Measurements from ENCODE around the gene BMP8B.
"Not testable (repeated sequence)": the region's sequence is repeated elsewhere in the genome, so short reads cannot be mapped to it uniquely, and the experiment has no call there.

Gene BMP8B

DNA sequence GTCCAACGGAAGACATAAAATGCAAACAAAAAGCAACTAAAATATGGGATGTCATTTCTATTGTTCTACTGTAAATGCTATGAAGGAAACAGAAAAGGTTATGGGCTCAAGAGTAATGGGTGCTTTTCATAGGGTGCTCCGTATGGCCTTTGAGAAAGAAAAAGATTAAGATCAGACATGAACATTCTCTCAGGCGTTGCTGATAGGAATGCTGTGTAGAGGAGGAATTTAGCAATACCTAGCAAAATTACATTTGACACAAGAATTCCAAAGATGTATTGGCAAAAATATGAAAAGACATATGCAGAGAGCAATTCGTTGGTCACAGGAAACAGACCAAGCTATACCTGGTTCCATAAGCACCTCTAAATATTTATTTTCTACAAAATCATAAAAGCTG, 11.8 kb downstream of the BMP8B start:
- FAIRE-seq: no peak

GRCh38 chr1:39776400-39776713, 12.3 kb downstream of the BMP8B start:
- FAIRE-seq: no peak

DNA sequence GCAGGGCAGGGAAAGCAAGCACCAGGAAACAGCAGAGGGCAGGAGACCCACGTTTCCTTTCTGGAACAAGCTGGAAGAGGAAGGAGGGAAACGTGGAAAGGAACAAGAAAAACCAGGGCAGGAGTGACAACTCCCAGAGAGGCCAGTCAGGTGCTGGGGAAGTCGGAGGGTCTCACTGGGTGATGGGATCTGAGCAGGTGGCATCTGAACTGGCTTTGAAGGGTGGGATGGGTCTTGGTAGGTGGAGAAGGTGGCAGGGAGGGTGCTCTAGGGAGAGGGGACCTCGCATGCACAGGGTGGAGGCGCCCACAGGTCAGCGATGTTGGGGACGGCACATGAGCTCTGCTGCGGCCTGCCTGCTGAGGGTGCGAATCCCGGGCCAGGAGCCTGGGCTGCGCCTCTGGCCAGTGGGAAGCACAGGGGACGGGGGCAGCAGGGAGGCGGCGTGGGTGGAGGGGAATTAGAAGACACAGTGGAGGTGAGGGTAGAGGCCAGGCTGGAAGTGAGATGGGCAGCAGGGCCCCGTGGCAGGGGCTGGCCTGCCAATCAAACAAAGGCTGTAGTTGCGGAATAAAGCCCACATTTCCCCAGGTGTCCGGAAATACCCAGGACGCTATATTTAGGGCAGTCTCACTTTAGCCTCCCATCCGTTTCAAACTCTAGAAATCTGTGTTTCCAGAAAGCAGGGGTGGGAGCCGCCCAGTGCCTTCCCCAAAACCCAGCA, 12.8 kb downstream of the BMP8B start:
- not testable (repeated sequence) for FAIRE-seq

GRCh38 chr1:39775141-39775540, 13.5 kb downstream of the BMP8B start:
- not testable (repeated sequence) for FAIRE-seq

DNA sequence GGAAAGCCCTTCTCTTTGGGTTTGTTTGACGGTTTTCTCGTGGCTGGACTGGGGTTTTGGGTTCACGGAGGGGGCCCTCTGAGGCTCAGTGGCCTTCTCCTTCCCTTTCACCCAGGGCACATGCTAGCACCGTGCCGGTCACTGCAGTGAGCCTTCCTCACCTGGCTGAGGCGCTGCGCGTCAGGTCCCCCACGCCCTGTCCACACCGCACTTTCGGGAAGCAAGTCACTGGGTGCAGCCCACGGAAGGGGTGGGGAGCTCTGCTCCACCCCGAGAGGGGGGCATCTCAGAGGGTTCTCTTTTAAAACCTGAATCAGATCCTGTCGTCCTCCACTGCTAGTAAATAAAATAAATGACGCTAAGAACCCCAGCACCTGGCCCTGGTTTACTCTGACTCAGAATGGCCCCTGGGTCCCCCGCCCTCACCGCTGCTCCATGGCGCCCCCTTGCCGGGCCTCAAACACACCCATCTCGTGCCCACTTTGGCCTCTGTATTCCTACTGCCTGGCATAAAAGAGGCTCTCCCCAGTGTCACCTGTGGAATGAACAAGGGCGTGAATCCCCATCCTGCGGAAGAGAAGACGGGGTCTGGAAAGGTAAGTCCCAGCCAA, 15.2 kb downstream of the BMP8B start:
- not testable (repeated sequence) for FAIRE-seq

GRCh38 chr1:39771022-39771532, 17.6 kb downstream of the BMP8B start, which contains the start of gene OXCT2:
TSS of gene OXCT2 (minus strand) at chr1:39771348. CDS start at chr1:39771255, 93 bp downstream.
- FAIRE-seq: not testable (repeated sequence)

DNA sequence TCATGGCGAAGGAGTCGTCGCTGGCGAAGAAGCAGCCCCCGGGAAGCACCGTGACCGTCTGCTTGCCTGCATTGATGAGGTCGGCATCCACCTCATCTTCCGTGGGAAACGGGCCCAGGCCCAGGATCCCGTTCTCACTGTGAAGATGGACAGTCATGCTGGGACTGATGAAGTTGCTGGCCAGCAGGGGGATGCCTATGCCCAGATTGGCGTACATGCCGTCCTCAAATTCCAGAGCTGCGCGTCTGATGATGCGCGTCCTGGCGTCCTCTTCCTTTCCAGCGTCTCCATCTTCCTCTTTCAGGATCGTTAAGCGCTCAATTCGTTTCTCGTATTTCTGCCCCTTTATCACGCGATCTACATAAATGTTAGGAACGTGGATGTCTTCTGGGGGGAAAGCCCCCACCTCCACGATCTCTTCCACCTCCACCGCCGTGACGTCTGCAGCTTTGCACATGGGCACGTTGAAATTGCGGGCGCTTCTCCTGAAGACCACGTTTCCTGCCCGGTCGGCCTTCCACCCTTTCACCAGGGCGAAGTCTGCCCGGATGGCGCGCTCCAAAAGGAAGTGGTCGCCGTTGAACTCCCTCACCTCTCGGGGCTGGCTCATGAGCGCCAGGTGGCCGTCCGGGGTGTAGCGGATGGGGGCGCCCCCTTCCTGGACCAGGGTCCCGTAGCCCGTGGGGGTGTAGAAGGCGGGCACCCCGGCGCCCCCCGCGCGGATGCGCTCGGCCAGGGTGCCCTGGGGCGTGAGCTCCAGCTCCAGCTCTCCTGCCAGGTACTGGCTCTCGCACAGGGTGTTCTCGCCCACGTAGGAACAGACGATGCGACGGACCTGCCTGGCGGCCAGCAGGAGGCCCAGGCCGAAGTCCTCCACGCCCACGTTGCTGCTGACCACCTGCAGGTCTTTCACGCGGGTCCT, 18.3 kb downstream of the BMP8B start:
- FAIRE-seq: not testable (repeated sequence)

DNA sequence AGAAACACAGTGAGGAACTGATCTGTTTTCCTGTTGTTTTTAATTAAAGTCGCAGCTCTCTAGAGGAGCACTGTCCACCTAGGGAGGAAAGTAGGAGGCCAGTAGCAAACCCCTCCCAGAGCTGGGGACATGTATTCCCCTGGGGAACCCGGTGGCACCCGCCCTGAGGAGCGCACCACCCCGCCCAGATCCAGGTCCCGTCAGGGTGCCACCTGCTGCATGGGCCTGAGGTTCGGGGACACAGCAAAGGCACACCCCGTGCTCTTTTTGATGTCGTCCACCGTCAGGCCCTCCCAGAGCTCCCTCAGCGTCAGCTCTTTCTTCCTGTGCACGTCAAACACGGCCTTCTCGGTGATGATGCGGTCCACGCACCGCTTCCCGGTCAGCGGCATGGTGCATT, 19.2 kb downstream of the BMP8B start:
- not testable (repeated sequence) for FAIRE-seq

GRCh38 chr1:39766466-39766865, 22.2 kb downstream of the BMP8B start:
- not testable (repeated sequence) for FAIRE-seq

DNA sequence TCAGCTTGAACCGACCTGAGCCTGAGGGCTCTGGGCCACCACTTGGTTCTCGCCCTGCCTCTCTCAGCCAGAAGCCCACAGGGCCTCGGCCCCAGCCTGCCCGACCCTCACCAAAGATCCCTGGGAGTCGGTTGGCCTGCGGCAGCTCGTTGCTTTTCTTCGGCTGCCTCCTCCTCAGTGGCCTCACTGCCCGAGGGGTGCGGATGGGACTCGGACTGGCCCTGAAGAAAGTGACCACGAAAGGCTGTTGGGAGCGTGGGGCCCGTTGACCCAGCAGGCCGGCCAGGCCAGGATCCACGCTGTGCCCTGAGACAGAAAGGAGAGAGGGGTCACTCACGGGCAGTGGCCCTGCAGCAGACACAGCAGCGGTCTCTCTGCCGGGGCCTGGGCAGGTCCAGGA, 24.2 kb downstream of the BMP8B start:
- not testable (repeated sequence) for FAIRE-seq

DNA sequence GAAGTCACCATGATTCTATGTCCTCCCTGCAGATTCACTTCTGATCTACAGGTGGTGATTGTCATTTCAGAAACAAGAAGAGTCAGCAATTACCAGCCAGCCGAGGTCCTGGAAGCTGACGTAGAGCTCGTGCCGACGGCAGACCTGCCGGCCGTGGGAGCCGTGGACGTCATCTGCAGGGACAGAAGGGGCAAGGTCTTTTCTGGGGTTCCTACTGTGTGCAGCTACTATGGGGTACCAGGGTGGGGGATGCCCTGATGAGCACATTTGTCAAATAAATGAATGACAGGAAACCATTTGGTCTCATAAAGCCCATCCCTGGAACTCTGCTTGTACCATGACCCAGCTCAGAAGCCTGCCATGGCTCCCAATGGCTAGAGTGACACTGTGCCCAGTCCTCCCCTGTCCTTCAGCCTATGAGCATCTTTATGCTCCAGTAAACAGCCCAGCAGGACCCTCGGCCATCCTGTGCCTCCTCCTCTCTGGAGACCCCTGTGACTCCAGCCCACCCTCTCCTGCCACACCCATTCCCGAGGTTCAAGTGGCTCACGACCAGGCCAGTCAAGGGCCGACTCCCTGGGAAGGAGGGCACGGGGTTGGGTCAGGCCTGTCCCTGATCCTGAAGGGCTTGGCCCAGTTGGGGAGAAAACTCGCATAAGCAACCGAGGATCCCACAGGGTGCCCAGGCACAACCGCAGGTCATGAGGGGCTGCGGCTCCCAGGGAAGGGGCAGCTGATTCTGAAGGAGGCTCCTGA, 24.9 kb downstream of the BMP8B start:
- not testable (repeated sequence) for FAIRE-seq

DNA sequence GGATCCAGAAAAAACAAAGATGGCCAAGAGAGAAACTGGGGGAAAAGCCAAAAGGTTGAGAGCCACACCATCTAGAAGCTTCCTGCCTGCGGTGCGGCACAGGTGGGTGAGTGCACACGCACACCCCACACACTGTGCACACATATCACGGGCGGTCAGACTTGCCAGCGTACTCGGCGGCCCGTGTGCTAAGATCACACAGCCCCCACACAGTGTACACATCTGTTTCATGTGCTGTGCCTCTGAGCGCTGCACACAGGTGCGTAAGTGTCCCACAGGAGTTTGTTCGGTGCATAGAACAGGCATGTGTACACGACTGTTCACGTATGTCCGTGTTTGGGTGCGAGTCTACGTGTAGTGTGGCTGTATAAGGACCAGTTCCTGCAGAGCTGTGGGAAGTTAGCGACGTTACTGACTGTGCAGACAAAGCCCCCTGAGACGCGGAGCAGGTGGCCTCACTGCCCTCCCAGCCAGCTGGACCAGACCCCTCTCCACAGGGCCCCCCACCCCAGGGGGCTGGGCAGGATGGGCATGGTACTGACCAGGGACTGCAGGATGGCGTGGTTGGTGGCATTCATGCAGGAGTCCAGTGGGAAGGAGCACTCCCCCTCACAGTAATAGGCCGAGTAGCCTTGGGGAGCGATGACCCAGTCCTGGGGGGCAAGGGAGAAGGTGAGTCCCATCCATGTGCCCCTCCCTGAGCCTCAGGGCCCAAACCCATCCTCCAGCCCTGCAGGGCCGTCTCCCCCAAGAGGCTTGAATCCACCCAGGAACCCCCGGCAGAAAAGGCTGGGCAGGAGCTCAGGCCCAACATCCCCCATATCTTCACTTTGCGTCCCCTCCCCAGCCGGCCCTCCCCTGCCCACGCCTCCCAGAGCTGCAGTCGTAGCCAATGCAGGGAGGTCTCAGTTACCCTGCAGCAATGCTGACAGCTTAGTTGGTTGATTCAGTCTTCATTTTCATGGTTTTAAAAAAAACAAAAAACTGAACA, 25.8 kb downstream of the BMP8B start:
- no peak for FAIRE-seq

GRCh38 chr1:39761557-39762260, 27.0 kb downstream of the BMP8B start:
- no peak for FAIRE-seq

- no peak for FAIRE-seq
Measured at GRCh38 chr1:39761016-39761415, 27.6 kb downstream of the BMP8B start.

DNA sequence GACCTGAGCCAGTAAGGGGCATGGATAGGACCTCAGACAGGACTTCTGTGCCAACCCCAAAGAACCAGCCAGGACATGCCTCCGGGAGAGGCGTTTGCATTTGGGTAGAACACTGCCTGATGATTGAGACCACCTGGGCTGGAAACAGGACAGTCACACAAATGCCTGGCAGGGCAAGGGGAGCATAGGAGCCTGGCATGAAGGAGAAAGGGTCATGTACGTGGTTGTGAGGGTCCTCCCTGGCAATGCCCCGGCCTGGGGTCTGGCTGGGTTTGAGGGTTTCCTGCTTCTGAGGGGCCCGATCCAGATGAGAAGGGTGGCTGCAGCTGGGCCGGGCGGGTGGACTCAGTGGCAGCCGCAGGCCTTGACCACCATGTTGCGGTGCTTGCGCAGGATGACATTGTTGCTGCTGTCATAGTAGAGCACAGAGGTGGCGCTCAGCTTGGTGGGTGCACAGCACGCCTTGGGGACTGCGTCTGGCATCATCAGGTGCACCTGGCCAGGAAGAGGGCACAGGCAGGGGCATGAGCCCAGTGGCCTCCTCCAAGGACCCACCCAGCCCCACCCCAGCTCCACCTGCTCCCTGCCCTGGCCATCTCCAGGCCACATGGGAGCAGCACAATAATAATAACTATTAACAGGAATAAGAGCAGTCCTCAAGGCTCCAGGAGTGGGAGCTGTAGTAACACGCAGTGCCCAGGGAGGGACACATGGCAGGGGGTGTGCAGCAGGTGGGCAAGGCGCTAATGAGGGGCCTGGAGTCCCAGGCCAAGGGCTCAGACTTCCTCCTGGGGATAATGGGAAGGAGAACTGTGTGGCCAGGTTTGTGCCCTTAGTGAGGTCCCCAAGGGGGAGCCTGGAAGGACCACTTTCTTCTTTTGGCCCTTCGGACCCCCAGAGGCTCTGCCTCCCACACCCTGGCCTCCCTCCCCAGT, 28.3 kb downstream of the BMP8B start:
- no peak for FAIRE-seq

GRCh38 chr1:39759436-39759726, 29.3 kb downstream of the BMP8B start:
- FAIRE-seq: no peak

DNA sequence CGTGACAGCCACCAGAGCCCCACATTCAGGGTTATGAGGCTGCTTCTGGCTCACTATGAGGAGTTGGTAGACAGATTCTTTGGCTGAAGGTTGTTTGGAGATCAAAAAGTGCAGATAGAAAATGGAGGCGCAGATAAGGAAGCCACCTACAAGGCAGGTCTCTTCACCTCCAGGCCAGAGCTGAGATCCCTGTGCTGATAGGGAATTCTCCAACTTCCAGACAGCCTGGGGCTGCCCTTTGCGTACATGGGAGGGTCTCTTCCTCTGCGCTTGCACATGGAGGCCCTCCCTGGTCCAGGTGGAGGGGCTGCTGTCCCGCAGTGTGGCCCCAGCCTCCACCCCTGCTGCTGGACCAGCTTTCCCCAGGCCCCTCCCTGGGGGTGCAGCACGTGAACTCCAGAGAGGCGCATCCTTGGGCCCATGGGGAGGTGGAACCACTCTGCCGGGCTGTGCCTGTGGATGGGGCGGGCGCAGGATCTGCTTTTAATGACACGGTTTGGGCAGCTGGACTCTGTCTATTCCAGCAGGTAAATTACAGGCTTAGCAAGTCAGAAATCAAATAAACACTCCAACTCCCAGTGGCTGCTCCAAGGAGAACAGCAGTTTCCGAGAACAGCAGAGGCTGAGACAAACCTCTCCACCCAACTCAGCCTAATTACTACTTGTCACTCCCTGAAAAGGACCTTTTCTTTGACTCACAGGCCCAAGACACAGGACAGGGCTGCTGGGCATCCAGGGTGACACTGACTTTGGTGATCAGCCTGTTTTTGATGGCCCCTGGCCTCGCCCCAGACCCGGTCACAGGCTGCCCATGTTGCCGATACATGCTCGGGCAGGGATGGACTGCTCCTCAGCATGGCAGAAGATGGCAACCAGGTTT, 29.9 kb downstream of the BMP8B start:
- no peak for FAIRE-seq

DNA sequence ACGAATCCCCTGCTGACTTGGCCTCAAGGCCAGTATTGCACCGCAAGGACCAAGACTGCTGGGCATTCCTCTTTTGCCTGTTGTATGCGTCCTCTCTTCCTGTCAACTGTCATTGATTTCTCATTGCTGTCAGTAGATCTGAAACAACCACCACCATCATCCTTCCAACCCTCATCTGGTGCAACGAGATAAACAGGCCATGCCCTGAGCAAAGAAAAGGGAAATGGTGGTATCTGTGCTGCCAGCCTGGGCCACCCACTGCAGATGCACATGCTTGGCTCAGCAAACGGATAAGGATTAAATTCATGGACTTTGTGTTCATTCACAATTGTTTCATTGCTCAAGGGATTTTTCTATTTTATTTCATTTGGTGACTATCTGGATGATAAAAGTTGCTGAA, 31.2 kb downstream of the BMP8B start:
- FAIRE-seq: no peak
